ENCODE results near the gene STAG3.

STAG3 gene

DNA sequence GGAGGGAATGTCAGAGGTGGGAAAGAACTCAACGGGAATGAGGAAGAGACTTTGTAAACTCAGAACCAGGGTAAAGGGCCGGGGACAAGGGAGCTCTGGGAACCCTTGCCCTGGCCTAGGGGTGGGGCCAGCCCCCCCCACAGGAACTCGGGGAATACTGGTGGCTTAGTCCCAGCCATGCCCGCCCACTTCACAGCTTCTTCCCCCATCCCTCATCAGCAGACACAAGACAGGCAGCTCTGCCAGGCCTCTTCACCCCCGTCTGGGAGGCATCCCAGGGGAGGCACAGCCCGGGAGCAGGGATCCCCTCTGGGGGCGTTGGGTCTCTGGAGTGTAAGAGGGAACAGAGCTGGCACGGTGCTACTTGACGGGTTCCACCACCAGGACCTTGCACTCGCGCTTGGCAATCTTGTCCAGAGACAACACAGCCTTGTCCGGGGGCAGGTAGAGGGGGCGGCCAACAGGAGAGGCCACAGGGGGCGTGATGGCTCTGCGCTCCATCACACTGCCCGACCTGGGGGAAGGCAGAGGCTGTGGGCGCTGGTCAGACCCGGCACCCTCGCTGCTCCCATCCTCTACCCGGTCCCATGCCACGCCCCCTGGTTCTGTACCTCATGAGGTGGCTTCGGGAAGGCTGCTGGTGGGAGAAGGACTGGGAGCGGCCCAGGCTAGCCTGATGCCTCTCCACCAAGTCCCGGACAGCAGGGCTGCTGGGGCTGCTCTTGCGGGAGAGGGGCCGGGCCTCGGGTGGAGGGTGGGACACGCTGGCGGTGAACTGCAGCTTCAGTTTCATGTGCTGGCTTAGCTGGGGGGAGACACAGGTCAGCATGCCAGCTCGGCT is 22.8 kb upstream of the STAG3 start:
- DNase-seq (ENCODE audit: extremely low read depth in 1 of 2, low read depth in 1 of 2), result no peak

- no peak for DNase-seq (ENCODE audit: extremely low read depth in 1 of 2, low read depth in 1 of 2)
These were observed 22.0 kb upstream of the STAG3 start for GRCh38 chr7:100155553-100156317.

DNA sequence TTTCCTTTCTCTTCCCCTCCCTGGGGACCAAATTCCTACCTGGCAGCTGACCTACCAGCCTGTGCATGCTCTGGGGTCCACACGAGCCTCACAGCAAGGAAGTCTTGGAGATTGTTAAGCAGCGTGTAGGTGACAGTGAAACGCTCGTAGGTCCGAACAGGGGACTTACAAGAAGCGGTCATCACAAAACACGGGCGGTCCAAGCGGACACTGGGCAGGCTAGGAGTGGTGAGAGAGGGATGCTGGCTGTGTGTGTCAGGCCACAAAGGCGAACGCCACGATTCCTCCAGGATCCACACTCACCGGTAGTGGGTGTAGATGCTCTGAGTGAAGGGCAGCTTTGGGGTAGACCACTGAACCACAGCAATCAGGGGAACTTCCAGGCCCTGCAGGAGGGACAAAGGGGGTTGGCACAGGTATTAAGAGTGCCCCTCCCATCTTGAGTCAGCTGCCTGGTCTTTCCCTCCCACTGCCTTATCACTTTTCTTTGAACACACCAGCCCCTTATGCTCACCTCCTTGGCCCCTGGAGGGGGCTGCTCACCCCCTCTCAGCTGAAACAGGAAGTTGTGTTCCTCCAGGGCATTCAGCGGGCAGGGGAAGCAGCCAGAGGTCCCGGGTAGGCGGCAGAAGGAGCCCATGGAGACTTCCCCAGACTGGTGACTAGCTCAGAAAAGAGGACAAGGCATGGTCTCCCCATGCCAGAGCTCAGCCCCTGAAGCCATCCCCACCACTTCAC is 21.2 kb upstream of the STAG3 start:
- DNase-seq (ENCODE audit: extremely low read depth in 1 of 2, low read depth in 1 of 2), result no peak

GRCh38 chr7:100157069-100157333 is 20.7 kb upstream of the STAG3 start:
- no peak for DNase-seq (ENCODE audit: extremely low read depth in 1 of 2, low read depth in 1 of 2)

DNA sequence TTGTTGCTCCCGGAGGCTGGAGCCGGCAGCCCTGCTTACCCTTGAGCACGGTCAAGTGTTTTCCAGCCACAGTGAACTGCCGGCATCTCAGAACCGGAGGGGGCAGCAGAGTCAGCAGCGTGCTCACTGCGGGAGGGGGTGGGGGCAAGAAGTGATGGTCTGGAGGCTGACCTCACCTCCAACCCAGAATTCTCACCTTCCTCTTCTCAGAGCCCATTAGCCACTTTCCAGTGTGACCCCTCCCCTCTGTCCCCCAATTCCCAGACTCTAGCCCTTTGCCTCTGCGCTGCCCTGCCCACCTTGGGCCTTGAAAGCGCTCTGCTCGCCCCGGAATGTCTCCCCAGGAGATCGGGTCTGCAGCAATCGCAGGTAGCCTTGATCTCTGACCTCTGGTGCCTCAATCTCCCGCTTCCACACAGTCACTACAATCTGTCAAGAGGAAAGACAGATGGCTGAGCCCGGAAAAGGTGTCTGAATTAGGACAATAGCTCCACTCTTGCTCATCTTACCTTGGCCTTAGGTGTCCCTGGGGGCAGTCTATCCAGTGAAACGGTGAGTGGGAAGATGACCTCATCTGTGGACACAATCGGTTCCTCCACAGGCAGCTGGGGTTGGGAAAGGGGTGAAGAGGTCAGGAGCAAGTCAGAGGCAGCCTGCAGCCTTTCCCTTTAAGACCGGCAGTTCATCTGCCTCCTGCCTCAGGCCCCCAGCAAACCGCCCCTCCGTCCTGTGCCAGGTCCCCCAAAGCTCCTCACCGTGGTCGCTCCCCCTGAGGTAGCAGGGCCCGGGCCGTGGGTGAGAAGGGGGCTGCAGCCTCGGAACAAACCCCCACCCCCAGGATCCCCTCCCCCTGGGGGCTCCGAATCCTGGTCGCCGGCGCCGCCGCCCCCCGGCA is 20.1 kb upstream of the STAG3 start:
- no peak for DNase-seq (ENCODE audit: extremely low read depth in 1 of 2, low read depth in 1 of 2)

DNA sequence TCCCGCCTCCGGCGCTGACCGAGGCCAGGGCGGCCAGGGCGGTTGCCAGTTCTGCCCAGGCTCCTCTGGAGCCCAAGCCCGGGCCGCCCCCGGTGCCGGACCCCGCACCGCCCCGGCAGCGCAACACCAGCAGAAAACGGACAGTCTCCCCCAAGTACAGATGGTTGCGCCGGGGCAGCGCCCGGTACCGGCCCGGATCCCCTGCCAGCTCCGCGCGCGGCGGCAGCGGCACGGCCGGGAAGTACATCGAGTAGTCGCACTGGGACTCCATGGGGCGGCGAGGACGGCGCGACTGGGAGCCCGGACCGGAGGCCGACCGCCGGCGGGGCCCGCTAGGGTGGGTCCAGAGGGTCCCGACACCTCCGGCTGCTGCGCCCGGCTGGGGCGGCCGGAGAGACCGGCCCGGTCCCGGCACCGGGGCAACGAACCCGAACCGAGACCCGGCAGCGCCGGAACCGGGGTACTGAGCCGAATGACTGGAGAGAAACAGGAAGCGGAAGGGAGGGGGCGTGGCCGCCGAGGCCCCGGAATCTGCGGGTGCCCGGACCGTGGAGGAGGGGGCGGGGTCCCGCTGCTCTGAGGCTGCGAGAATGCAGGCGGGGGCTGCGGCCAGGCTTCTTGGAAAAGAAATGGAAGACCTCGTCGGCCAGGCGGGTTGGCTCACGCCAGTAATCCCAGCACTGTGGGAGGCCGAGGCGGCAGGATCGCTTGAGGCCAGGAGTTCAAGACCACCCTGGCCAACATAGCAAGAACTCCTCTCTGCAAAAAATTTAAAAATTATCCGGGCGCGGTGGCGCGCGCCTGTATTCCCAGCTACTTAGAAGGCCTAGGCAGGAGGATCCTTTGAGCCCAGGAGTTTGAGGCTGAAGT is 19.3 kb upstream of the STAG3 start, which contains the start of gene TRAPPC14:
TSS of gene TRAPPC14 (minus strand) at position 495 of the 870 bp plus-strand sequence. CDS start at position 271, 224 bp downstream.
- peak; percentile 81 to 91 for DNase-seq (ENCODE audit: extremely low read depth in 1 of 2, low read depth in 1 of 2)

GRCh38 chr7:100159099-100159623 is 18.6 kb upstream of the STAG3 start:
- no peak for DNase-seq (ENCODE audit: extremely low read depth in 1 of 2, low read depth in 1 of 2)

DNA sequence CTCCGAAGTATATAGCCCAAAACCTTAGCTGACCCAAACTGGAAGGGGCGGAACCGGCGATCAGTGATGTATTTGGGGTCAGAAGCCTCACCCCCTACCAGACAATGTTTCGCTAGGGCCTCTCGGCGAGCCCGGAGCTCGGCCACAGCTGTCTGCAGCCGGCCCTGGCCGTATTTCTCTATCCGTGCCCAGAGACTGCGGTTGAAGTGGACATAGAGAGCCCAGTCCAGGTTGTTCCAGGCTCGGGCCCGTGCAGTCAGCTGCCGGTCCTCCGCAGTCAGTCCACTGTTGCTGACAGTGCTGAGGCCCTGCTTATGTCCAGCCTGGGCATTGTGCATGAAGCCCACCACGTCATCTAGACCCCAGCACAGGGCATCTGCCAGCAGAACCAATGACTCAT is 17.7 kb upstream of the STAG3 start:
- DNase-seq (ENCODE audit: extremely low read depth in 1 of 2, low read depth in 1 of 2), result no peak

DNA sequence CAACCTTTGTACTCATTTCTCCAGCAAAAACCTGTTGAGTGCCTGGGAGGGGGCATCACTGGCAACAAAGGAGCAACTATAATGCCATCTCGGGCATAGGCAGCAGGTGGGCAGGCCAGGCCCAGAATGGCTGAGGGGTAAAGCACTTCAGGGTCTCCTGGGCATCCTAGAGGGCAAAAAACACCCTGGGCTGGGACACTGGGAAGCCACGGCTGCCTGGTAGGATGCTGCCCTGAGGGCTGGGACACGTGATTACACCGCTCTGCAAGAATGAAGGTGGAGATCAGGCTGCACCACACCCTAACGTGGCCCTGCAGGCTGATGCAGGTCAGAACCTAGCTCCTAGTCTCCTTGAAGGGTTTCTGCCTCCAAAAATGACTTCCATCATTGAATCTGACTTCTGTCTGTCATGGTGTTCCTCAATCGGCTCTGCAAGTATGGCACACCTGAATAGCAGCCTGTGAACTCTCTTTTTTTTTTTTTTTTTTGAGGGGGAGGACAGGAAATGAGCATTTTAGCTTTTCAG is 14.6 kb upstream of the STAG3 start:
- no peak for DNase-seq (ENCODE audit: extremely low read depth in 1 of 2, low read depth in 1 of 2)

DNA sequence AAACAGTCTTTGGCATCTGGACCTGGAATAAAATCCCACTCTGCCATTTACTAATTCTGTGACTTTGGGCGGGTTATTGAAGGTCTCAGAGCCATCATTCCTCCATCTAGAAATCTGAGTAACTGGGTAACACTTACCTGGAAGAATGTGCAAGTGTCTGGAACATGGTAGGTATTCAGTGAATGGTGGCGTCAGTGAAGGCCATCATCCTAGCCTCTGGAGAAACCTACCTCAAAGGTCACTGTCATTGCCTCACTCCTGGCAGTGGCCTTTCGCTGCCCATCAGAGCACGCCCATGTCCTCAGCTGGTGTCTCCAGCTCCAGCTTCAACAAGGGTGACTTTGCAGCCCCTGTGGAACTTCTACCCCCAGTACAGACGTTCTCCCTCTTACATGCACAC is 13.8 kb upstream of the STAG3 start:
- DNase-seq (ENCODE audit: extremely low read depth in 1 of 2, low read depth in 1 of 2), result no peak

GRCh38 chr7:100166317-100166940 is 11.3 kb upstream of the STAG3 start:
- DNase-seq (ENCODE audit: extremely low read depth in 1 of 2, low read depth in 1 of 2), result no peak

DNA sequence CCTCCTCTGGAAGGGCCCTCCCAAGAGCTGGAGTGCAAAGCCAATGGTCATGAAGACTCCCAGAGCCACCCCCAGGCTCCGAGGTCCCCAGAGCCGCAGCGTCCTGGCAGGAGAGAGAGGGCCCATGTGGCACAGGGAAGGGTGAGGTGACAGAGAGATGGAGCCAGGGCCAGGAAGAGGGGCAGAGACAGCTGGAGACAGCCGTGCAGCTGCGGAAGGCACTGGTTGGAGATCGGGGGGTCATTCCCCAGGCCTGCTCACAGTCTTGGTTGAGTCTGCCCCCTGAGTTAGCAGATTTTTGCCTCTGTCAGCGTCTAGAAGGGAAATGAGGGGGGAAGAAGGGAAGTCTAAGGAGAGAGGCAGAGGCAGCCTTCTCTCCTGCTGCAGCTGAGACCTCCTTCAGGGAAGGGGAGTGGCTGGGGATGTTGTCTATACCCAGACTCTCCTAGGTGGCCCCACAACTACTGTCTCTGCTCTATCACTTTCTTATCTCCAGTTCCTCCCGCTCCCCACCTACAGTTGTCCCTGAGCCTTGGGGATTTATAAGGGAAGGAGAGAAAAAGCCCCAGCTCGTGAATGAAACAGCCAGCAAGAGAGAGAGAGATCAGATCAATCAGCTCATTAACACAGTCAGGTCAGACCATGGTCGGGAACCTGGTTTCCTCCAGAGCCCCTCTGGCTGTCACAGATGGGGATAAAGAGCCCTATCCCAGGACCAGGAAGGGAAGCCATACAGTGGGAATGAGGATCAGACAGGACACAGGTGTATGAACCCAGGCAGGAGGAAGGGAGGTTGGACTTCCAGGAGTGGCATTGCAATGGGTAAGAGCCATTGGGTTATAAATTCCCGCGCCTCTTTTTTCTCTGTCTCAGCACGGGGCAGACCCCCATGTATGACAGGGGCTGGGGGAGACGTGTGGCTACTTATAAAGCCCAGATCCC is 10.5 kb upstream of the STAG3 start:
- no peak for DNase-seq (ENCODE audit: extremely low read depth in 1 of 2, low read depth in 1 of 2)

GRCh38 chr7:100167912-100168323 is 9.8 kb upstream of the STAG3 start:
- no peak for DNase-seq (ENCODE audit: extremely low read depth in 1 of 2, low read depth in 1 of 2)

DNA sequence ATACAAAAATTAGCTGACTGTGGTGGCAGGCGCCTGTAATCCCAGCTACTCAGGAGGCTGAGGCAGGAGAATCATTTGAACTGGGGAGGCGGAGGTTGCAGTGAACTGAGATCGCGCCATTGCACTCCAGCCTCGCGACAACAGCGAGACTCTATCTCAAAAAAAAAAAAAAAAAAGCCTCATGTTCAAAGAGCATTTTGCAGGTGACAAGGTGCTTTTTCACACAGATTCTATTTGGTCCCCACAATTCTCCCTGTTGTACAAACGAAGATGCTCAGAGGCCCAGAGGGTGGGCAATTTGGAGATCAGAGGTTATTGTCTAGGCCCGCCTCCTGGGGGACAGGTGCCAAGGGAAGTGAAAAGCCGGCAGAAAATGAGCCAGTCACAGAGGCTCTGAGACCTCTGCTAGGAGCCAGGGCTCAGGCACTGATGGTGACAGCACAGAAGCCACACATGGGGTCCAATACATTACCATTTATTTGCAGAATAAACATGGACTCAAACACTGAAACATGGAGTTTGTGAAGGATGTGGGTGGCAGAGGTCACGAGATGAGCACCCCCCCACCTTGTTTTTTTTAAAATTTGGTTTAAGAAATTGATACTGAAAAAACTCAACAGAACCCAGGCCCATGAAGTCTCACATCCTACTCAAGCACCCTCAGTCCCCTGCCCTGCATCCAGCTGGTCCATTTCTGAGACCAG is 8.4 kb upstream of the STAG3 start:
- no peak for DNase-seq (ENCODE audit: extremely low read depth in 1 of 2, low read depth in 1 of 2)

DNA sequence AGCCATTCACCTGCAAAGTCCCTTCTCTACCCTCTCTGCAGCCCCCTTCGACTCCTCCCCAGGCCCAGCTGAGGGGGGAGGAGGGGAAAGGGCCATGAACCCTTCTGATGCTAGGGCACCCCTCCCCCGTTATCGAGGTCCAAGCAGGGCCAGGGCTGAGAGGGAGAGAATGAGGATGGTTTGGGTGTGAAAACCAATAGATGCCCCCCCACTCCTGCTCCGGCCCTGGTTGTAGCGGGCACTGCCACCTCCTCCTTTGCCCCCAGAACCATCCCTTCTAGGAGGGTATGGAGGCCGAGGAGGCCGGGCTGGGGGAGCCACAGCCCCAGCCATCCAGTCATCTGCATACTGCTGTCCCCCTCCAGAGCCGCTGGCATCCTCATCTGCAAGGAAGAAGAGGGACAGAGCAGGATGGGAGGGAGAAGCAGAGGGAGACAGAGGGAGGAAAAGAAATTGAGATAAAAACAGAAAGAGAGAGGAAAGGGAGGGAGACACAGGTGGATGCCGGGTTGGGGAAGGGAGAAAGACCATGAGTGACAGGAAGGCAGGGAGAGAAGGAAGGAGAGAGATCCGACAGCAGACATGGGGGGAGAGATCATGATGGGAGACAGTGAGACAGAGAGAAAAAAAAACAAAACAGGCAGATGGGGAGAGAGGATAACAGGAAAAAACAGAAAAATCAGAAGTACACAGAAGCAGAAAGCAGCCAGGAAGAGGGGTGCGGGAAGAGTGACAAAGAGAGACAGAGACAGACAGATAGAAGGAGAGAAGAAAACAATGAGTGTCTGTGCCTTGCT is 7.4 kb upstream of the STAG3 start:
- no peak for DNase-seq (ENCODE audit: extremely low read depth in 1 of 2, low read depth in 1 of 2)

DNA sequence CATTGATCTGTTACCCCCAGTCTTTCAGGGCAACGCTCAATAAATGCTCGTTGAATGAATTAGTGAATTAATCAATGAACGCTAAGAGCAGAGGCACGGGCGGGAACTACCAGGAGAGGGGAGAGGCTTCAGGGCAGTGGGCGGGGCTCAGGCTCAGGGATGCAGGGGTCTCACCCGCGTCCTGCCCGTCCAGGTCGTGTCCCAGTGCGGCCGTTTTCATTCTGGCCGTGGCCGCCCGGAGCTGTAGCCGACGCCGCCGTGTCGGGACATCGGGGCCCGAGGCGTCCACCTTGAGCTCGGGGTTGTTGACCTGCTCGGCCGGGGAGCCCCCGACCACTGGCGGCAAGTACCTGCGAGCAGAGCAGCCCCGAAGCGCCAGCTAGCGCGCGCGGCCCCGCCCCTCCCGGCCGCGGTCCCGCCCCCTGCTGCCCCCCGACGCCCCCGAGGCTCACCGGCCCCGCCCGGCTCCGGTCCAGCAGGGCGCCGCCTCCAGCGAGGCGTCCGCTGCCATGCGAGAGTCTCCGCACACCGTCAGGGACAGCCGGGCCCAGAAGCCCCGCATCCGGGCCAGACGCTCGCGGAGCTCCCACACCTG is 6.5 kb upstream of the STAG3 start:
- DNase-seq (ENCODE audit: extremely low read depth in 1 of 2, low read depth in 1 of 2), result no peak
